KG1 (cell line): ENCODE measurements around the gene BBS7.

Experiments used
- DNase-seq: peaks from one replicate; lab custom pipeline; 2025; lab: John Stamatoyannopoulos, UW

Gene BBS7

DNA sequence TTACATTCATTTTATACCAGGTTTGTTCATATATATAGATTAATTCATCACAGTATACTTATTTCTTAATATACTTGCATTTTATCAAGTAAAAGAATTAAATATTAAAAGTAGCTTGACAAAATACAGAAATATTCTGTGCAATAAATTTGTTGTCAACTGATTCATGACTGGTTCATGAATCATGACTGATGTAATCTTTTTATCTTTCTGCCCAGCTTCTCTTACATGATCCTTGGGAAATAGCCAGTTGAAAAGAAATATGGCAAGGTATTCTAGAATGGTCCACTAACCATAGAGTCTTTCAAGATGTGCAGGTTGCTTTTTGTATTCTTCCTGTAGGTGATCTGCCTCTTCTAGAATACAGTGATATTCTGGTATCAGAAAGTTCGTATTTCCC is 42.4 kb downstream of the BBS7 start:
- DNase-seq, result no peak

DNA sequence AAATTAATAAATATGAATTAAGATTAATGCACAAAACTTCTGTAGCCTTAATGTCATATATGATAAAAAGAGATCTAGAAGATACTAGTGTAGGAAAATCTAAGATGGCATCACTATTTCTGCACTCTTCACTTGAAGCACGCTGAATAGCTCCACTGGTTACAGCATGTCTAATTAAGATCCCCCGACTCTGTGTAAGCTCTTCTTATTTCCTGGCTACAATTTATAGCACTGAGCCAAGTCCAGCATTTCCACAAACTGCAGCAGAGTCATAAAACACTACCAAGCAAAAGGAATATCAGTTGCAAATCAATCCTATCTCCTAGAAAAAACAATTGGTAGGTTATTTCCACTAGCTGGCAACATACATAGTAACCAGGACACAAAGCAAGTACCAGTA is 45.3 kb downstream of the BBS7 start:
- no peak for DNase-seq

DNA sequence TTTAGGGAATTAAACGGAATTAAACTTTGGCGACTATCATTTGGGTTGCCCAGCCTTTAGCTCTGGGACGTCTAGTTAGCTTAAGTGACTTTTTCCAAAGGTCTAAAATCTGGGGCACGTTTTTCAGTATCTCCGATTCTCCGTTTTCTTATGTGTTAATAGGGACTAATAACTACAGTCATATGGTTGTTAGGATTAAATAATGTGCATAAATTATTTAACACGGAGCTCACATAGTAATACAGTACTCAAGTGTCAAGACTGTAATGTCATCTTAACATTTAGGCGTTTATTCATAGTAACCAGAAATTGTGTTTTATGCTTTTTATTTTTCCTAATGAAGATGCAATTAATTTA is 46.1 kb downstream of the BBS7 start:
- no peak for DNase-seq

DNA sequence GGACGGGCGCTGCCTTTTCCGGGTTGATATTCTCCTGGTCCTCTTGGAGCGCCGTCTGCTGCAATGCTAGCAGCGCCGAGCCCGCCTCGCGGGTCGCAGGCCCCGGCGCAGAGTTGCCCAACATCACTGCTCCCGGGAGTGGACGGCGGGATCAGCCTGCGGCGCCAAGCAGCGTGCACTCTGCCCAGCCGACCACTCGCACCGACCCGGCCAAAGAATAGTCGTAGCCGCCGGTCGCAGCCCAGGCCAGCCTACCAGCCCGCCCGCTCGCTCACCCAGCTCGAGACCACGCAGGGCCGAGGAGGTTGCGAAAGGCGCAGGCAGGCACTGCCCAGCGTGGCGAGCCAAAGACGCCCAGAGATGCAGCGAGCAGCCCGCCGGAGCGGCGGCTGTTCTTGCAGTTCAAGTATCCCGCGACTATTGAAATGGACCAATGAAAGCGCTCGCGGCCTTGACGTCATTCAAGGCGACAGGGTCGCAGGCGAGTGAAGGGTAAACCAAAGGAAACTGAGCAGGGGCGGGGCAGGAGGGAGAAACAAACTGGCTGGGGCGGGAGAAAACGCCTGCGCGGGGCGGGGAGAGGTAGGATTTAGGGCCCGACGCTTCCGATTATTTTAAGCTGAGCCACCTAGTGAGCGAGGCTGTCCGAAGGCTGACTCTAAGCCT is 46.6 kb downstream of the BBS7 start, which contains the start of gene CCNA2:
TSS of gene CCNA2 (minus strand) at position 379 of the 666 bp plus-strand sequence. CDS start at position 124, 255 bp downstream.
- DNase-seq, result peak; percentile 93

DNA sequence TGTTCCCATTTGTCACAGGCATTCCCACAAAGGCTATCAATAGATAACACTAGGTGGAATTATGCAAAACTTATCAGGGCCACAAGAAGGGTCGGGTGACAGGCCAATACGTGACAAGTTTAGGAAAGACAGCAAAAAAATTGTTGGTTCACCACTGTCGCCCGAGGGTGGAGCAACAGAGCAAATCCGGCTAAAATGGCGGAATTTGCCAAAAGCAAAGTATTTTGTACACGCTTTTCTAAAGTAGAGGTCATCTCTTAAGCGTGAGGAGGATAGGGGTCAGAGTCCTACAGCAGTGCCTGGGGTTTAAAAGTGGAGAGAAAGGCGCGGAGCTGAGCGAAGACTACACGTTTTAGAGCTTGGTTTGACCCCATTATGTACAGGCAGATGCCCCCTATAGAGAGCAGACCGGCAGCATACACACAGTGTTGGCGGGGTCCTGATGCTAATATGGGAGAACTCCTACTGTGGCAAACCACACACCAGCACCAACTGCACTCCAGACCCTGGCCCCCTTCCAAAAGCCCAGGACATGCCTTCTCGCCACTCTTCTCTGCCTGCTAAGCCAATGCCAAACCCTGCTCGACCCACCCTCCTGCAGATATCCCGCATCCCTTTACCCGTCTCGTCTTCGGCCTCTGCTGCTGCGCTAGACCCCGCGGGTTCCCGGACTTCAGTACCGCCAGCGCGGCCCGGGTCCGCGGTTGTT is 47.3 kb downstream of the BBS7 start:
- DNase-seq, result peak; percentile 77

DNA sequence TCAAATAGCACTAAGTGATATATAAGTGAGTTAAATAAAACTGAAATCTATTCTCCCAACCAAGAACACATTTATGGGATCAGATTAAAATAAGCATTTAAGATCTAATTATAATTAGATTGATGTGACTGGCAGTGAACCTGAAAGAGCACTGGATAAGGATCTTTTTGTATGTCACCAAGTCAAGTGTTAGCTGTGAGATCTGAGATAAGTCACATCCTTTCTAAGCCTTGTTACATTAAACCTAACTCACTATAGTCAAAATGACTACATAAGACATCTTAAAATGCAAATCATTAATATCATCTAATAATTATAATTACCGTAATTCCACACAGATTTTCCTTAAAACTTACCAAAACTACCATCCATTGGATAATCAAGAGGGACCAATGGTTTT is 48.2 kb downstream of the BBS7 start:
- DNase-seq, result no peak

DNA sequence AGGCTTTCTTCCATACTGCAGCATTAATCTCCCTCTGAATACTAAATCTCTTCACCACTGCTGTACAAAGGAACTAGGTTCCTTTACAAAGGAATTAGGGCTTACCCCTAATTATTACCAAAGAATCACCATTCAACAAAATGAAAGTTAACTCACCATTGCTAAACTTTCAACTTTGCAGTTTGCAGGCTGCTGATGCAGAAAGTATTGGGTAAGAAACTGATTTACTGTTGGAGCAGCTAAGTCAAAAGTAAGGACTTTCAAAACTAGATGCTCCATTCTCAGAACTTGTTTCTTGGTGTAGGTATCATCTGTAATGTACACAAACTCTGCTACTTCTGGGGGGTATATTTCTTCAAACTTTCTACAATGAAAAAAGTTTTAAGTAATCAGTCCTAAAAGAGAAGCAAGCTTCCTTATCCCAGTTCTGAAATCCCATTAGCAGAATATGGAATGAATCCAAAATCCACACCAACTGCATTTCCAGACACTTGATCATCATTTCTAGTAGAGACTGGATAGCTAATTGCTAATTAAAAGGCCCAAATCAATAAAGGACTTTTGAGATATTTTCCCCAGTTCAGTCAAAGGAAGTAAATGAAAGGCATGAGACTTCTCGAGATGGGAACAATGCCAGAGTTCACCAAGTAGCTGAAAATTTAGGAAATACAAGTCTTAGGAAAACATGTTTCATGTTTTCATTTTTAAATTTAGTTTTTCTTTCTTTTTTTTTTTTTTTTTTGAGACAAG is 50.9 kb downstream of the BBS7 start:
- no peak for DNase-seq

DNA sequence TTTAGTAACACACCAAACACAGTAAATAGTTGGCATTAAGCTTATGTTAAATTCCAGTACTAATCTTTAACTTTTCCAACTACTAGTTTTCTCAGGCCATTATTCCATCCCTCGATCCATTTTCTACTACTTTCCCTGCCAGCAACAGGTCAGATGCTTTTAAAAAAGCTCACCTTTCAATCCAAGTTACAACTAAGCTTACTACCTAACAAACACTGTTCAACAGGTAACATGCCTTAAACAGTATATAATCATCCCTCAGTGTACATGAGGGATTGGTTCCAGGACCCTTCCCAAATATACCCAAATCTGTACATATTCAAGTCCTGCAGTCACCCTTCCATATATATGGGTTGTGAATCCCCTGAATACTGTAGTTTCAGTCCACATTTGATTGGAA is 52.1 kb downstream of the BBS7 start:
- no peak for DNase-seq

DNA sequence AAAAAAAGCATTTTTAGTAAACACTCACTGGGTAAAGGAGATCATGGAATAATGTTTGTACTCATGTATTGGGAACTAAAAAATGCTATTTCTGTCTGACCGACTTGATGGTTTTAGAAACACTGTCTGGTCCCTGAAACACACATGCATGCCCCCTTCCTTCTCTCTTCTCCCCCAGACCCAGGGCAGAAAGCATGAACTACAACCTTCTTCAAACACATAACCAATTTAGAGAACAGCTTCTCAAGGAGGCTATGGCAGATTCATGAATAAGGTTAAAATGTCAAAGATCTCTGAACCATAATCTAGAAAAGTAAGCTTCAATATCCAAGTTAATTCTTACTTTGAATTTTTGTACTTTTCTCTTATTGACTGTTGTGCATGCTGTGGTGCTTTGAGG is 52.6 kb downstream of the BBS7 start:
- no peak for DNase-seq

DNA sequence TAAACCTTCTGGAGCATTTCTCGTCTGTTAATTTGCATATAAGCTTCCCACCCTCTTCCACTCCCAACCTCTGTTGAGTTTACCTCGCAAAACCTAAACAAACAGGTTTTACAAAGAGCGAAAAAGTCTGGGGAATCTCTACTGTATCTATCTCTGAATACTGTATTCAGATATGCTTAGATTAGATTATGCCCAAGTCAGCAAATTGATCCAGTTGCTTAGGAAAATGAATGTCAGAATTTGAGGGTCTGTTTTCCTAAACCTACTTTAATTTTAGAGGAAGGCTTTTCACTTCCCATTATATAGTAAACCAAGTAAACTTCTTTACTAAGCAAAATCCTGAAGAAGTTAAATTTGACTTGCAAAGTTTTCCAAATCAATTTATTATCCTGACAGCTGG is 53.3 kb downstream of the BBS7 start:
- no peak for DNase-seq

DNA sequence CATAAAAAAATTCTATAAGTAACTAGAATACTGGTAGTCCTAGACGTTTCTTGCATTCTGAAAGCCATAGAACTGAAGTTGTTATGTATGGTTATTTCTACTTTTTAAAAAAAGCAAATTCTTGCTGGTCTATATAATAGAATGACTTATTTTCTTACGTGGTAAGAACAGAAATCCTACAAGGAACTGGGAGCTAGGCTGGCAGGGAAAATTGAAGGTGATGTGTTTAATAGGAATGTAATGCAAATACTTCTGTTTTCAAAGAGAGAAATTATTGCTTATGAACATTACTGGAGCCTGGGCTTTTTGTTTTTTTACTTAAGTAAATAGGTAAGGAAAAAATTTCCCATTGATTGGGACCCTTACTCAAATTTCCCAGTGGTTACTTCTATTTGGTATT is 55.5 kb downstream of the BBS7 start:
- no peak for DNase-seq

DNA sequence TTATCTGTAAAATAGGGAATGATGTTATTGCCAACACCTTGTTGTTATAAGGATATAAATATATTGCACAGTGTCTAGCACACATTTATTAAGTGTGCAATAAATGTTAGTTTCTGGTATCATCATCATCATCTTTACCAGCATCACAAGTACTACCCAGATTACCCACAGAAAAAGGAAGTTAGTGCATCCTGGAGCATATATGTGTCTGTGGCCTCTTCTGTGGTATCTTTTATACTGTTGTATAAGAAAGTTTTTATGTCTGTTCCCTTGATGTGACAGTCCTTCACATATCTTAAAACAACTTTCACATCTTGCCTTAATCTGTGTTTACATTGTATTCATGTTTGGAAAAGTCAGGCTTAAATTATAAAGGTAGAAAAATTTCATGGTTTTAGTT is 59.2 kb downstream of the BBS7 start:
- no peak for DNase-seq

DNA sequence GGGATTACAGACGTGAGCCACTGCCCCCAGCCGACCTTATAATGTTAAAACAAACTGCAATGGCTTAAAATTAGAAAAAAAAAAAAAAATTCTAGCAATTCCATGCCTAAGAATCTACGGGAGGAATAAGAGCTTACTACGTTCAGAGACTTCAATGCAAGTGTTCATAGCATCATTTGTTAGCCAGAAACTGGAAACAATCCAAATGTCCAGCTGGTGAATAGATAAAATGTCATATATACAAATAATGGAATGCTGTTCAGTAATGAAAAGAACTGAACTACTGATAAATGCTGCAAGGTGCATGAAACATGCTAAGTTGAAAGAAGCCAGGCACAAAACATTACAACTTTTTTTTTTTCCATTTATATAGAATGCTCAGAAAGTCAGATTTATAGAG is 63.9 kb downstream of the BBS7 start:
- DNase-seq, result no peak

DNA sequence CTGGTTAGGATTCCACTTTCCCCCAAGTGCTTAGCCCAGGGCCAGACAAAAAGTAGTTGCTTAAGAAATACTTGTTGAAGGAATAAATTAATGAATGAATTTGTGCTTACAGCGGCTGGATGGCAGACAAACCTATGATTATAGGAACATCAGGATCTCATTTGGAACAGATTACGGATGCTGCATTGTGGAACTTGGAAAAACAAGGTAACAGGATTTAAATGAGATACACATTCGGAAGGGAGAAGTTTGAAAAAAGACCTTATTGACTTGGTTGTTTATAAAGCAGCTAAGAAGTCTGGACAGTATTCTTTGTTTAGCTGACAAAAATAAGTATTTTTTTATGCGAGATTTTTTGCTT is 68.6 kb downstream of the BBS7 start:
- DNase-seq, result no peak

DNA sequence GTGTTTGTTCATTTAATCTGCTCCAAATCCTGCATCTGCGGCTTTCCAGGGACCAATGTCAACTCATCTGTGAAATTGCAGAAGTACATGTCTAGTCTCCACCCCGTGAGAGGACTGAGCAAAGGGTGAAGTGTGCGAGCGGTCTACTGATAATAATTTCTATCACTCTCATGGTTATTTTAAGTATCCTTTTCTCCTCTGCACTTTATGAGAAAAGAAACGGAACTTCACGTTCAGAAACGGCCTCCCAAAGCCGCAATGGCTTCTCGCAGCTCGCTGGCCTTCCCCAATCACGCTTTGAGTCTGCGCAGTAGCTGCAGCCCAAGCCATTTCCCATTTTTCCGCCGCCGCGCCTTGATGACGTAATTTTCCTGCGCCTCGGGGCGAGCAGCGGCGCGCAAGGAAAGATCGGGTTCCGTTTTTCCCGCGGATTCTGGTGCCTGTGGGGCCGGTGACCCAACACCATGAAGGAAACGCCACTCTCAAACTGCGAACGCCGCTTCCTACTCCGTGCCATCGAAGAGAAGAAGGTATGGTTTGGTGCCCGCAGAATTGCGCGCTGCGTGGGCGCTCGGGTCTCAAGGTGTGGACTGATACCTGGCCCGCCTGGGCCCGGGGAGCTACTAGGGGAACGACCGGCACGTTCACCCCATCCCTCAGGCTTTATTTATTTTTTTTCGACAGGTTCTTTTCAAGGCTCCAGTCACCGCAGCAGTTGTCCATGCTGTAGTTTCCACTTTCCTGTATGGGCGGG is 69.1 kb downstream of the BBS7 start, which contains the start of gene EXOSC9:
TSS of gene EXOSC9 (plus strand) at position 363 of the 754 bp plus-strand sequence. CDS start at position 465, 102 bp downstream.
- DNase-seq, result peak; percentile 81

DNA sequence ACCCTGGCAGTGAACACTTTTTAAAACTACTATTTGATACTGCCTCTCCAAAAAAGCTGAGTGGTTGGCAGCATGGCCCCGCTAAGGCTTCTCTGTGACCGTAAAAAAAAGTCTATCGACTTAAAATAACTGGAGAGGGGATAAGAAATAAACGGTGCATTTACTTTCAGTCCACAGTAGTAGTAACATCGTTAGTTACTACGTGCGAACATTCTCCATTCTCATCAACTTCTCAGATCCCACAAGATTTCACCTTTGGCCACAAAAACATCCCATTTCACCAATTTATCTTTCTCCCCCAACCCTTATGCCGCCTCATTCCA is 69.7 kb downstream of the BBS7 start:
- DNase-seq, result peak; percentile 66

DNA sequence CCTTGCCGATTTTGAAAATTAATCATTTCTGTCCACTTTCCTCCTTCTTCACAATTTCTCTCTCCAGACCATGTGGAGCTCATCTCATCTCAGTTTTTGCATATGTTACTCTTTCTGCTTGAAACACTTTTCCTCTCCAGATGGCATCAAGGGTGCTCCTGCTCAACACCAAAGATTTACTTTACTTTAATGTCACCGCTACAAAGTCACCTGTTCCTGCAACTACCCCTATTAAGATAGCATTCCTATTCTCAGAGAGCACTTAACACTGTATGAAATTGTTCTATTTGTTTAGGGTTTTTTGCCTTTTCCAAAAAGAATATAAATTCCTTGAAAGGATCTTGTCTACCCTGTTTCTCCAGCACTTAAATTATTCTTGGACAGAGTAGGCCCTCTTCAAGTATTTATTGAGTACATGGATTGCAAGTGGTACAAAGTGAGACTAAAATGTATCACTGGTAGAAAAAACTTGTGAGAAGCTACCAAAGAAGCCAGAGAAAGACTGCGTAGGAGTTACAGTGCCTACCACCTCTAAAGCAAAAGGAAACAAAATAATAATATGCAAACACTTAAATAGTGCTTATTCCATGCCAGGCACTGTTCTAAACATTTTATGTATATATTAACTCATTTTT is 70.3 kb downstream of the BBS7 start:
- DNase-seq, result no peak

DNA sequence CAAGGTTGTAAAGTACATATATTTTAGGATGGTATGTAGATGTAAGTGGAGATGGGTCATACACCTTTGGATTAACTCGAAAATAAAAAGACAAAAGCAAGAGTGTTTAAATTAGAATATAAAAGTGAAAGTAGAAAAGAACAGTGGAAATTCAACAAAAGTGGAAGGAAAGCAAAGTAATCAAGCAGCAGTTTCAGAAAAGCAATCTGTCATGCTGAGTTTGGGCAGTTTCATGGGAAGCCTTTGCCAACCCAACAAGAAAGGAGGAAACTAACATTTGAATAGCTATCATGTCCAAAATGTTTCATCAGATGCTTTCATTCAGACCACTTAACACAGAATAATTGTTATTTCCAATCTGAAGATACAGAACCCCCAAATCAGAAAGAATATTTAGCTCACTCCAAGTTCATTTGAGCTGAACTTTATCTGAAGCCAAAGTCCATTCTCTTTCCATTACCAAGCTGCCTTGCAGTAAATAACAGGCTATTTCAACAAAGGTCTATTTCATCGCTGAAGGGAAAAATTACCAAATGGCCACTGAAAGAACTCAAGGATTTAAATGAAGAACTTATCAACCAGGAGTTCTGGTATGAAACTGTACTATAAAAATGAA is 71.0 kb downstream of the BBS7 start:
- DNase-seq, result no peak

DNA sequence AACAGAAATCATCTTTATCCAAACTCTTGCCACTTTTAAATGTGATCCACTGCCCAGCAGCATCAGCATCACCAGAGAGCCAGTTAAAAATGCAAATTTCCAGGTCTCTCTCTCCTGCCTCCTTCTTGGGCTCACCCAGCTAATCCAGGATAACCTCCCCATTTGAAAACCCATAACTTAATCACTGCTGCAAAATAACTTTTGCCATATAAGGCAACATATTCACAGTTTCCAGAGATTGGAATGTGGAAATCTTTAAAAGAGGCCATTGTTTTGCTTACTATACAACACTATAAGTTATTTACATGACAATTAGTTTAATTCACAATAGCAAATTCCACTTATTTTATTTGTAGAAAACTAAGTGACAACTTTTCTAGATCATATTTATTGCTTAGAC is 74.0 kb downstream of the BBS7 start:
- no peak for DNase-seq

DNA sequence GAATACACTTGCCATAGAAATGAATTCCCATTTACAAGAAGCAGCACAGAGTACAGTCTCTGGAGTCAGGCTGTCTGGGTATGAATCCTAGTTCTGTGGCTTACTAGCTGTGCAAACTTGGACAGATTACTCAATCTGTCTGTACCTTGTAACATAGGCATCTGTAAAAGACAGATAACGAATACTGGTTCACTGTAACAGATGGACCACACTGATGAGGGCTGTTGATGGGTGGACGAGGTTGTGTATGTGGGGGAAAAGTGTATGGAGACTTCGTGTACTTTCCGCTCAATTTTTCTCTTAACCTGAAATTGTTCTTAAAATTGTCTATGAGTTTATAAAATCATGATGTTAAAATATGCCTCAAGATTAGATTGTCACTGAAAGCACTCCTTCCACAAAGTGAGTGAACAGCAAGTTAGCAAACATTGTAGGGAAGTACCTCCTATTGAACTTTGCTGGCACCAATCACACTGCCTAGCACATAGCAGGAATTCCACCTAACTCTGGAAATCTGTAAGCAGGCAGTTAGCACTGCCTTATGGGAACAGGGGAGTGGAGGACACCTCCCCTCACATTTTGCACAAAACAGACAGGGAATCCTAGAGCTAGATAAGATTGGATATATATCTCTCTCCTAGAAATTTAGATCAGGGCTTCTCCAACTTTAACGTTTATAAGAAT is 75.6 kb downstream of the BBS7 start:
- no peak for DNase-seq

DNA sequence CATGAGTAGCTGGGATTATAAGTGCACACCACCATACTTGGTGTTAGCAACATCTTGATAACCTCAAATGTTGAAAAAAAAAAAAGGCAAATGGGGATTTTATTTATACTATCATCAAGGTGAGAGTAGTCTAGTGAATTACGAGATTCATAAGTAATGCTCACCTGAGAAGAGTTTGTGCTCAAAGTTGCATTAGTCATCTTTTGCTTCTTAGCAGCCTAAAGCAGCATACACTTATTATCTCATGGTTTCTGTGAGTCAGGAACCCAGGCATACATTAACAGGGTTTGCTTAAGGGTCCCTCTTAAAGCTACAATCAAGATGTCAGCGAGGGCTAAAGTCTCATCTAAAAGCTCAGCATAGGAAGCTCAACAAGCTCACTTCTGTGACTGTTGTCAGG is 77.3 kb downstream of the BBS7 start:
- DNase-seq, result no peak
